ENCODE measurements around the gene MAFG.

GRCh38 chr17:81898885-81899284 lies 28.6 kb downstream of the MAFG start:
- TF ChIP-seq OSR1 (CRISPR knock-in tag; IDR thresholded peaks at IDR 0.05), result no peak
- TF ChIP-seq PATZ1 (CRISPR knock-in tag; IDR thresholded peaks at IDR 0.05; ENCODE audit: borderline replicate concordance), result no peak
- TF ChIP-seq ZNF565 (CRISPR knock-in tag; conservative IDR thresholded peaks at IDR 0.05; ENCODE audit: low read depth), result no peak
- TF ChIP-seq TSHZ2 (CRISPR knock-in tag; IDR thresholded peaks at IDR 0.05), result no peak
- no peak for TF ChIP-seq TCF4 (CRISPR knock-in tag; IDR thresholded peaks at IDR 0.05; ENCODE audit: borderline replicate concordance)
